ENCODE measurements around the gene SLC25A1.
"Not testable (repeated sequence)": the region's sequence is repeated elsewhere in the genome, so short reads cannot be mapped to it uniquely, and the experiment has no call there.

SLC25A1 gene

GRCh38 chr22:19158649-19159048 is 19.9 kb downstream of the SLC25A1 start:
- not testable (repeated sequence) for DNase-seq

- DNase-seq = not testable (repeated sequence)
These were observed 22.4 kb downstream of the SLC25A1 start for GRCh38 chr22:19156109-19156508.

GRCh38 chr22:19152942-19153883 is 25.3 kb downstream of the SLC25A1 start:
- no peak for DNase-seq

GRCh38 chr22:19151329-19152191 is 27.0 kb downstream of the SLC25A1 start:
- DNase-seq = no peak

- no peak for DNase-seq
These were observed 27.8 kb downstream of the SLC25A1 start for GRCh38 chr22:19150482-19151328.

- DNase-seq = no peak
These were observed 28.5 kb downstream of the SLC25A1 start, which contains the start of gene GSC2 for GRCh38 chr22:19149991-19150390. GSC2 (minus strand) TSS chr22:19150292; CDS start chr22:19150283, 9 bp downstream.

DNA sequence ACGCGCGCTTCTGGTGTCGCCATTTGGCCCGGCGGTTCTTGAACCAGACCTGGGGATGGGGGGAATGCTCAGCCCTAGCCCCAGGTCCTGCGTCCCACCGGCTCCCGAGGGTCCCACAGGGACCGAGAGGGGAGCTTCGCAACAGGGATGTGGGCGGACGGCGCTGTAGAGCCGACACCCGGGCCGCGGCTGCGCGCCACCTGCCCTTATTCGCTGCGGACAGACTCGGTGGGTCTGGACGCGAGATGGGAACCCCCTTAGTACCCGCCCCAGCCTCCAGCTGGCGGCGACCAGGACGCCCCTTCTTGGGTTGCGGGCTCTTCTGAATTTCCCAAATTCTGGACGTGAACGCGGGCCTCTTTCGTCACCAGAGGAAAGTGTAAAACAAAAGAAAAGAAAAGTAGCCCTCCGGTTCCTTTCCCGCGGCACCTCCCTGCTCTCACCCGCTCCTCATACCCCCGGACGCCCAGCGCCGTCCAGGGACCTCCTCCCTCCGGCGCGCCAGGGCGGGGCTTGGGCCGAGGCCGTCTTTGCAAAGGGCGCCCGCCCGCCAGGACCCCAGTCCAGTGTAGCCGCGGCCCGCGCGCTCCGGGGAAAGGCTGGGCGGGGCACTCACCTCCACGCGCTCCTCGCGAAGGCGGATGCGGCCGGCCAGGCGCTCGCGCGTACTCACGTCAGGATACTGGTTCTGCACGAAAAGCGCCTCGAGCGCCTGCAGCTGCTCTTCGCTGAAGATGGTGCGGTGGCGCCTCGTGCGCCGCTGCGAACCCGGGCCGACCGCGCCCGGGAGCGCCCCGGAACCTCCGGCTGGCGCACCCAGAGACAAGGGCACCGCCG is 29.3 kb downstream of the SLC25A1 start:
- DNase-seq = no peak

DNA sequence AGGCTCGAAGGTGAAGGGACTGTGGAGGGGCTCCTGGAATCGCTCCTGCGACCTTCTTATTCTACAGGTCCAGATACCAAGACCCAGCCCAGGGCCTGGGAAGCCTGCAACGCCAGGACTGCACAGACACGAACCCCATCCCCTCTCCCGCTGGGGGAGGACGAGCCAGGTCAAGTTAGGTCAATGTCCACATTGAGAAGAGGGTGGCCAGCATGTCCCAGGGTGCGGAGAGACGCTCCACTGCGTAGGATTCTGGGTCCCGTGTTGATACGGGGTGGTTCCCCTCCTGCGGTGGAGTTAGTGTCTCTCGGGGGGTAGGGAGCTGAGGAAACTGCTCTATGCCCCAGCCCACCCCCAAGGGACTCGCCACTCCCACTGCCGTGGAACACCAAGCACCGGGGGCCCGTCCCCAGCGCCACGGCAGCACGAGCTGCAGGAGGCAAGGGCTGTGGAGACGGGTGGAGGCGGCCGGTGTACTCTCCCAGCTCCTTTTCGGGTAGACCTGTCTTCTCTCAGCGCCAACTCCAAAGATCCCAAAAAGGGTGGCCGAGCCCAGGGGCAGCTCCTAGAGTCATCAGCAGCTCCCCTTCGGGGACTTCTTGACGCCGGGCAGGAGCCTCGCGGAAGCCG is 30.0 kb downstream of the SLC25A1 start:
- DNase-seq = no peak

DNA sequence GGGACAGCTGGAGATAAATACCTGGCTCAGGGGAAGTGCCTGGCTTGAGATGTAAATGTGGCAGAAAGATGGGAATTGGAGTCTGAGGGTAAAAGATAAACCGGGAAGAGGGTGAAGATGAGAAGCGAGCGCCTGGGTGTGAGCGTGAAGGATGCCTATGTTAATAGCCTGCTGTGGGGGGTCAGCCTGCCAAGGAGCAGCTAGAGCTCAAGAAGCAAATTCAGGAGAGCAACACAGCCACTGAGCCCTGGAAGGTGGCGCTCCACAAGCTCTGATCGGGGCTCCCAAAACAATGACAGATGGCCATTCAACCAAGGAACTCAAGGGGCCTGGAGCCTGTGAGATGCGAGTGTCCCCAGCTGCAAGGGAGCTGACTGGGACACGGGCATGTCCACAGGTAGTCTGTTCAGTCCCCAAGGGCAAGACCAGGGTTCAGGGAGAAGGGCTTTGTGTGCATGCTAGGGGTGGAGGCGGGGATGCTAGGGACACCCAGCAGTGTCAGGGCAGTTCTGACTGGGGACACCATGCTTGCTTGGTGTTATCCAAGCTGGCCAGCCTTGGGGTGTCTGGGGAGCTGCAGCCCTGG is 31.2 kb downstream of the SLC25A1 start:
- no peak for DNase-seq

DNA sequence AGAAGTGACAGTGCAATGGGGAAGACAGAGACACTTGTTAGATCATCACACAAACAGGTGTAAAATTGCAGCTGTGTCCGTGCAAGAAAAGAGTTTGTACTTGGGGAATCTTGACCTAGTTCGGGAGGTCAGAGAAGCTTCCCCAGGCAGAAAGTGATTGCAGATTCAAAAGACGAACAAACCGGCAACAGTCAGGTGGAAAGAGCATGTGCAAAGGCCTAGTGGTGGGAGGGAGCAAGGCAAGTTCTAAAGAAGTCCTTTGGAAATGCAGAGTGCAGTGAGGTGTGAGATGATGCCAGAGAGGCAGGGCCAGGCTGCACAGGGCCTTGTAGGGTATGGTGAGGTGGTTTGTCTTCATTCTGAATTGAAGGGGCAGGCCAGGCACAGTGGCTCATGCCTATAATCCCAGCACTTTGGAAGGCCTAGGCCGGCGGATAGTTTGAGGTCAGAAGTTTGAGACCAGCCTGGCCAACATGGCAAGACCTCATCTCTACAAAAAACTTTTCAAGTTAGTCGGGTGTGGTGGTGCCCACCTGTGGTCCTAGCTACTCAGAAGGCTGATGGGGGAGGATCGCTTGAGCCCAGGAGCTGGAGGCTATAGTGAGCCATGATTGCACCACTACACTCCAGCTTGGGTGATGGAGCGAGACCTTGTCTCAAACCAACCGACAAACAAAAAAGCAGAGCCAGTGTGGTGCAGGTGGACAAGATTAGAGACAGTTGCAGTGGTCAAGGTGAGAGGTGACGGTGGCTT is 32.1 kb downstream of the SLC25A1 start:
- DNase-seq = no peak

DNA sequence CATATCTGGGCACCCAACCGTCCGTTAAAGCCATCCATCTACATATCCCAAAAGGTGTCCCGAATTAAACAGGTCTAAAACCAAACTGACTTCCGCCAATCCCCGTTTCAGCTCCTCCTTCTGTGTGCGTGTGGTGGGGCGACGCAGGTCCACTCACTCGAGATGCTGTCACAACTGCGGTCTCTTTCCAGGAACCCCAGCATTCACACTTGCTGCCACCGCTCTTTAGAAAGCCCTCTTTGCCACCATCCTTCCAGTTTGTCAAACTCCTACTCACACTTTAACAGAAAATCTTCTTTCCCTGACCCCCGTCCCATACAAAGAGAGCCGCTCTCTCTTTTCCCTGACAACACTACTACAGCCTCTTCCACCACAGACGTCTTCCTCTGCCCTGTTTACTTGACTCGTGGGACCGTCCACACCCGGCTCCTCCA is 34.6 kb downstream of the SLC25A1 start:
- DNase-seq = peak; percentile 71

GRCh38 chr22:19143212-19143611 is 35.3 kb downstream of the SLC25A1 start:
- no peak for DNase-seq

DNA sequence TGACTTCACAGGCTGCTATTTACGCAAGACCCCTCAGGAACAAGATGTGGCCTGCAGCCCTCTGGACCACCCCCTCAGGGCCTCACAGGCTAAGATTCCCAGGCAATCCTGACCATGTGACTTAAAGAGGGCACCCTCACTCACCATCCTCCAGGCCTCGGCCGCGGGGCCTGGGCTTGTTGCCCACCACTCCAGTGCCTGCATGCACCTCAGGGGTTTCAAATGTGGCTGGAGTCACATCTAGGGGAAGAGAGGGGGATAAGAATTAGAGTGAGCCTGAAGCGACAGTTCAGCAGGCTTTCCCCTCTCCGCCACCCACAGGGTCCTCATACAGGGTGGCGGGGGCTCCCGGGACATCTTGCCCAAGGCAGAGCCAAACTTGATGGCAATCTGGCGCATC is 36.1 kb downstream of the SLC25A1 start:
- no peak for DNase-seq

GRCh38 chr22:19139974-19140373 is 38.6 kb downstream of the SLC25A1 start:
- no peak for DNase-seq

DNA sequence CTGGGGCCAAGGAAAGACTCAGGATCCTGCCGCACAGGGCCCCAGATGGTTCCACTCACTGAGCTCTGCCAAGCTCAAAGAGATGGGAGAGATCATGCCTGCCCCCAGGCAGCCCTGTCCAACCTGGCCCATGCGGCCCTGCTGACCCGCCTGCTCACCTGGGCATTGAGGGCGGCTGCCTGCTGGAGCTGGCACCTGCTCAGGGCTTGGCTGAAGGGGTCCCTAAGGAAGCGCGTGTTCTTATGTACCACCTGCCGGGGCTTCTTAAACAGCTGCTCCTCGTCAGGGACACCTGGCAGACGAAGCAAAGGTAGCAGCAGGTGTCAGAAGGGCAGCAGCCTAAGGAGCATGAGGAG is 39.6 kb downstream of the SLC25A1 start:
- DNase-seq = no peak

GRCh38 chr22:19138217-19139000 is 40.1 kb downstream of the SLC25A1 start:
- DNase-seq = no peak

DNA sequence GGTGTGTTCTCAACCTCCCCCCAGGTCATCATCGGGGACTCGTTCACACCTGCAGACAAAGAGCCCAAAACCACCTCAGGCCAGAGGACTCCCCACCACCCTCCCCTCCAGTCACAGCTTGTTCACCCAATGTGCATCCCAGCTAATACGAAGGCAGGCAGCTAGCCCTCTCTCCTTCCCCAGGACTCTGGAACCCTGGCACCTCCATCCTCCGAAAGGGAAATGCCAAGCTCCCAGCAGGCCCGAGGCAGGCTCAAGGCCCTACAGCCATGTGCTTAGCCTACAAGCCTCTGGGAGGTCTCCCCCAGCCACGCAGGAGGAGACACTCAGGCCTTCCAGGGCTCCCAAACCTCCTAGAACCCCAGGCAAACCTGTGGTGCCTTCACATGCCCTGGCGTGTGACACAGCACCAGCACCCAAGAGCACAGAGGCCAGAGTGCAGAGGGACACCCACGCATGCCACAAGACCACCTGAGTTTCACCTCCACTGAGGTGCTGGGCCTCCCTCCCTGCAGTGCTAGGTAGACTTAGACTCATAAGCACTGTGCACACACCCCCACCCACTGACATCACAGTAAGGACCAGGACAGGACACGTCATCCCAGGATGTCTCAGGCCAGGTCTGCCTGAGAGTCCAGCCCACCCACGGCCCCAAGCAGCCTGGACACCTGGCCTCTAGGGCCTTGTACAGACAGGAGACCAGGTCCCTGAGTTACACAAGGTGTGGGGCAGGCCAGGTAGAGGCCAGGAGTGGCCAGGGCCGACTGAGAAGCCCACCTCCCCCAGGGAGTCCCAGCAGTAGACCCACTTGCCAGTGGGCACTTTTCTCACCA is 40.9 kb downstream of the SLC25A1 start:
- no peak for DNase-seq

- DNase-seq = no peak
These were observed 41.6 kb downstream of the SLC25A1 start for GRCh38 chr22:19136915-19137314.
